ENCODE results near the gene TMEFF2.

TMEFF2 gene

GRCh38 chr2:192194866-192195547 is at the start of gene TMEFF2 (continued):
- no peak for TF ChIP-seq ZBTB6 (tag by site-specific recombination; IDR thresholded peaks at IDR 0.05)
- TF ChIP-seq ZNF843 (tag by site-specific recombination; IDR thresholded peaks at IDR 0.05), result no peak
- no peak for TF ChIP-seq ZNF132 (tag by site-specific recombination; IDR thresholded peaks at IDR 0.05; ENCODE audit: borderline replicate concordance)
- peak; percentile 78 for TF ChIP-seq SP2 (tag by site-specific recombination; IDR thresholded peaks at IDR 0.05)
- TF ChIP-seq ZNF558 (tag by site-specific recombination; IDR thresholded peaks at IDR 0.05), result no peak
- no peak for TF ChIP-seq ZNF140 (tag by site-specific recombination; IDR thresholded peaks at IDR 0.05)
- TF ChIP-seq TRIM28 (IDR thresholded peaks at IDR 0.05; ENCODE audit: borderline replicate concordance, low read length), result no peak
- no peak for TF ChIP-seq ZNF707 (tag by site-specific recombination; IDR thresholded peaks at IDR 0.05)
- TF ChIP-seq KLF16 (tag by site-specific recombination; IDR thresholded peaks at IDR 0.05), result peak; percentile 42; the same call in 1 of the 2 replicates
- no peak; the same call in 1 of the 2 replicates for TF ChIP-seq ZBTB17 (tag by site-specific recombination; IDR thresholded peaks at IDR 0.05)
- TF ChIP-seq ZNF433 (tag by site-specific recombination; IDR thresholded peaks at IDR 0.05; ENCODE audit: low read depth), result no peak
- no peak for TF ChIP-seq ZNF202 (tag by site-specific recombination; IDR thresholded peaks at IDR 0.05; ENCODE audit: borderline replicate concordance)
- no peak for TF ChIP-seq ZNF324 (tag by site-specific recombination; IDR thresholded peaks at IDR 0.05)
- TF ChIP-seq ZIC2 (tag by site-specific recombination; IDR thresholded peaks at IDR 0.05), result no peak; the same call in 1 of the 2 replicates
- no peak for TF ChIP-seq ZNF26 (tag by site-specific recombination; IDR thresholded peaks at IDR 0.05)
- no peak for TF ChIP-seq PRDM6 (tag by site-specific recombination; IDR thresholded peaks at IDR 0.05)
- TF ChIP-seq ZBTB26 (tag by site-specific recombination; optimal IDR thresholded peaks at IDR 0.05), result peak; percentile 96
- TF ChIP-seq ZNF280C (tag by site-specific recombination; IDR thresholded peaks at IDR 0.05), result no peak
- no peak; the same call in 1 of the 2 replicates for TF ChIP-seq EGR2 (tag by site-specific recombination; IDR thresholded peaks at IDR 0.05; ENCODE audit: low read depth)
- peak; percentile 50; the same call in 1 of the 2 replicates for TF ChIP-seq SP3 (tag by site-specific recombination; IDR thresholded peaks at IDR 0.05)
- no peak for TF ChIP-seq KLF10 (tag by site-specific recombination; IDR thresholded peaks at IDR 0.05)
- TF ChIP-seq ZNF362 (tag by site-specific recombination; IDR thresholded peaks at IDR 0.05), result no peak
- TF ChIP-seq ZNF555 (tag by site-specific recombination; conservative IDR thresholded peaks at IDR 0.05), result no peak
- TF ChIP-seq ZNF449 (tag by site-specific recombination; IDR thresholded peaks at IDR 0.05), result no peak
- TF ChIP-seq ZNF221 (tag by site-specific recombination; IDR thresholded peaks at IDR 0.05; ENCODE audit: borderline replicate concordance), result no peak
- TF ChIP-seq ZNF239 (tag by site-specific recombination; IDR thresholded peaks at IDR 0.05), result no peak
- TF ChIP-seq BCL11A (tag by site-specific recombination; IDR thresholded peaks at IDR 0.05; ENCODE audit: low read depth), result no peak

All from HEK293 (cell line).